NCI-H774 (cell line): ENCODE measurements around the gene STPG3.

Experiments
- DNase-seq: peaks from one replicate; lab custom pipeline; 2025; lab: John Stamatoyannopoulos, UW

The STPG3 gene

GRCh38 chr9:137279741-137280473 is 28.8 kb downstream of the STPG3 start:
- no peak for DNase-seq

- DNase-seq = no peak
These were observed 29.6 kb downstream of the STPG3 start for GRCh38 chr9:137280474-137281344.

- no peak for DNase-seq
These were observed 30.4 kb downstream of the STPG3 start for GRCh38 chr9:137281345-137282116.

- DNase-seq = peak; percentile 56
These were observed 35.9 kb downstream of the STPG3 start for GRCh38 chr9:137286975-137287383.

GRCh38 chr9:137293094-137293481 is 42.0 kb downstream of the STPG3 start:
- DNase-seq = no peak

- DNase-seq = no peak
These were observed 42.5 kb downstream of the STPG3 start for GRCh38 chr9:137293482-137294090.

GRCh38 chr9:137294091-137294680 is 43.1 kb downstream of the STPG3 start:
- DNase-seq = peak; percentile 79

- DNase-seq = no peak
These were observed 43.7 kb downstream of the STPG3 start for GRCh38 chr9:137294681-137295237.

- DNase-seq = peak; percentile 33
These were observed 44.2 kb downstream of the STPG3 start for GRCh38 chr9:137295238-137295811.

GRCh38 chr9:137295849-137296669 is 45.0 kb downstream of the STPG3 start:
- DNase-seq = no peak

- DNase-seq = no peak
These were observed 45.9 kb downstream of the STPG3 start for GRCh38 chr9:137296670-137297664.

GRCh38 chr9:137297966-137298365 is 46.9 kb downstream of the STPG3 start:
- no peak for DNase-seq

- no peak for DNase-seq
These were observed 47.5 kb downstream of the STPG3 start for GRCh38 chr9:137298401-137299202.

GRCh38 chr9:137299203-137299565 is 48.1 kb downstream of the STPG3 start:
- DNase-seq = no peak

GRCh38 chr9:137299938-137300337 is 48.9 kb downstream of the STPG3 start:
- no peak for DNase-seq

- peak; percentile 27 for DNase-seq
These were observed 49.5 kb downstream of the STPG3 start for GRCh38 chr9:137300567-137301080.

- DNase-seq = peak; percentile 72
These were observed 50.2 kb downstream of the STPG3 start for GRCh38 chr9:137301081-137301947.
